ENCODE data around the gene DHODH. TPM values are rescaled to one million over a fixed set of nuclear protein-coding genes. Genes with fewer than 3 reads are reported as not detected.

Gene DHODH
- total and polyA plus RNA-seq, 2 donors (not counting 3 experiments of a cell fraction or from before 2014, with no cell fraction given) = 5.8 to 9.2 TPM

- TF ChIP-seq MAX (IDR thresholded peaks at IDR 0.05; ENCODE audit: insufficient read depth, insufficient read length) = no peak
- no peak for TF ChIP-seq MYC (IDR thresholded peaks at IDR 0.05; ENCODE audit: low read depth, low read length)
- TF ChIP-seq GATA2 (IDR thresholded peaks at IDR 0.05; ENCODE audit: insufficient read depth, insufficient read length, low read depth, low read length) = no peak
- no peak for TF ChIP-seq POLR2A (IDR thresholded peaks at IDR 0.05; ENCODE audit: low read depth, low read length)
- TF ChIP-seq EZH2 (IDR thresholded peaks at IDR 0.05; ENCODE audit: borderline replicate concordance, low read depth, low read length, severe bottlenecking) = no peak
- no peak for TF ChIP-seq JUN (IDR thresholded peaks at IDR 0.05; ENCODE audit: borderline replicate concordance, insufficient read depth, insufficient read length, low read depth)
- Histone ChIP-seq H3K36me3 (ENCODE audit: control insufficient read depth in 2 of 2, extremely low read depth in 1 of 2, insufficient read depth in 2 of 2, low read length in 2 of 2) (peaks cover 0 to 6% of the 10 kb centered on the region in 2 experiments), H4K20me1 (replicated peaks; ENCODE audit: control insufficient read depth, extremely low read depth, insufficient read depth, low read length) (no peaks in the 10 kb centered on the region), H3K79me2 (ENCODE audit: control insufficient read depth, insufficient read depth, low read length) (no peaks in the 10 kb centered on the region), H3K9me3 (replicated peaks; ENCODE audit: control insufficient read depth, insufficient read depth, low read length) (no peaks in the 10 kb centered on the region), H3K4me1 (ENCODE audit: control insufficient read depth, extremely low read depth, insufficient read depth, low read length) (no peaks in the 10 kb centered on the region), H3K4me2 (ENCODE audit: insufficient read depth, low read length) (no peak overlapping the region), H2AFZ (ENCODE audit: low read depth, low read length) (no peak overlapping the region), H3K9ac (replicated peaks; ENCODE audit: extremely low read depth, insufficient read depth, low read length) (no peak overlapping the region), H3K27me3 (ENCODE audit: control insufficient read depth in 2 of 2, insufficient read depth in 2 of 2, low read length in 2 of 2) (no peaks in the 10 kb centered on the region), H3K27ac (ENCODE audit: insufficient read depth, low read depth, low read length) (no peak overlapping the region), H3K4me3 (replicated peaks in 1 of 3; ENCODE audit: insufficient read depth in 1 of 3, low read depth in 1 of 3, low read length in 3 of 3) (no peak overlapping the region), H3K9me1 (replicated peaks; ENCODE audit: control insufficient read depth, extremely low read depth, insufficient read depth, low read length) (no peaks in the 10 kb centered on the region)
- CTCF ChIA-PET = no interaction called here
- POLR2A ChIA-PET = no interaction called here
- no peak for DNase-seq (ENCODE audit: low read depth, low spot score)
- intact Hi-C loops (cut with micrococcal nuclease) (no loop called here), dilution Hi-C loops (cut with MboI; ENCODE audit: extremely low pct_ligation_motif_present, low sequenced_read_pairs) (no loop called here)
- no peak for FAIRE-seq
- no TSS peak for BruUV-seq (replicated peaks)
Measured at GRCh38 chr16:72027669-72028378, 19.3 kb downstream of the DHODH start.

- Histone ChIP-seq H3K27me3 (ENCODE audit: control insufficient read depth in 2 of 2, insufficient read depth in 2 of 2, low read length in 2 of 2) (no peaks in the 10 kb centered on the region), H3K36me3 (ENCODE audit: control insufficient read depth in 2 of 2, extremely low read depth in 1 of 2, insufficient read depth in 2 of 2, low read length in 2 of 2) (peaks cover 0 to 5% of the 10 kb centered on the region in 2 experiments), H3K27ac (ENCODE audit: insufficient read depth, low read depth, low read length) (no peak overlapping the region), H3K9me3 (replicated peaks; ENCODE audit: control insufficient read depth, insufficient read depth, low read length) (no peaks in the 10 kb centered on the region), H2AFZ (ENCODE audit: low read depth, low read length) (no peak overlapping the region), H3K4me2 (ENCODE audit: insufficient read depth, low read length) (no peak overlapping the region), H3K9me1 (replicated peaks; ENCODE audit: control insufficient read depth, extremely low read depth, insufficient read depth, low read length) (no peaks in the 10 kb centered on the region), H3K4me3 (replicated peaks in 1 of 3; ENCODE audit: insufficient read depth in 1 of 3, low read depth in 1 of 3, low read length in 3 of 3) (no peak overlapping the region), H3K79me2 (ENCODE audit: control insufficient read depth, insufficient read depth, low read length) (no peaks in the 10 kb centered on the region), H3K9ac (replicated peaks; ENCODE audit: extremely low read depth, insufficient read depth, low read length) (no peak overlapping the region), H3K4me1 (ENCODE audit: control insufficient read depth, extremely low read depth, insufficient read depth, low read length) (no peaks in the 10 kb centered on the region), H4K20me1 (replicated peaks; ENCODE audit: control insufficient read depth, extremely low read depth, insufficient read depth, low read length) (no peaks in the 10 kb centered on the region)
- DNase-seq (ENCODE audit: low read depth, low spot score) (no peak), FAIRE-seq (no peak)
- dilution Hi-C loops (cut with MboI; ENCODE audit: extremely low pct_ligation_motif_present, low sequenced_read_pairs) = no loop called here
- BruUV-seq (replicated peaks) = no TSS peak
- CTCF ChIA-PET = no interaction called here
- intact Hi-C loops (cut with micrococcal nuclease) = no loop called here
- POLR2A ChIA-PET = no interaction called here
- no peak for TF ChIP-seq CTCF (IDR thresholded peaks at IDR 0.05; ENCODE audit: extremely low read depth in 1 of 2, insufficient read depth in 1 of 2, low read depth in 1 of 2, low read length in 2 of 2)
- no peak for TF ChIP-seq JUN (IDR thresholded peaks at IDR 0.05; ENCODE audit: borderline replicate concordance, insufficient read depth, insufficient read length, low read depth)
Measured at GRCh38 chr16:72029567-72030271, 21.2 kb downstream of the DHODH start.
